ENCODE data around the gene SNX15.

Gene SNX15

GRCh38 chr11:65040847-65041622 is 13.8 kb downstream of the SNX15 start, which contains the start of gene SAC3D1:
TSS of gene SAC3D1 (plus strand) at chr11:65041210. CDS start at chr11:65041293, 83 bp downstream.
- peaks cover 42% of the 10 kb centered on the region for H3K79me2 ChIP-seq (ENCODE audit: insufficient read depth, low read length)
- peaks cover 27% of the 10 kb centered on the region for H4K20me1 ChIP-seq (ENCODE audit: insufficient read depth, low read length)
- TF ChIP-seq EZH2 (IDR thresholded peaks at IDR 0.05; ENCODE audit: borderline replicate concordance, low read depth, low read length, severe bottlenecking), result no peak
- TF ChIP-seq CTCF (IDR thresholded peaks at IDR 0.05; ENCODE audit: borderline replicate concordance, extremely low read depth, low read length, poor library complexity, severe bottlenecking), result no peak
- H3K9ac ChIP-seq (ENCODE audit: low read depth, low read length), result peak within 1 kb of the TSS; percentile 91
- H2AFZ ChIP-seq (ENCODE audit: low read depth, low read length), result peak within 1 kb of the TSS; percentile 81
- peaks cover 50% of the 10 kb centered on the region for H3K36me3 ChIP-seq (ENCODE audit: insufficient read depth, low read length)
- no peaks in the 10 kb centered on the region for H3K27me3 ChIP-seq (ENCODE audit: insufficient read depth, low read length, poor library complexity)
- peak within 1 kb of the TSS; percentile 74 to 95 for H3K4me3 ChIP-seq (ENCODE audit: low read depth in 1 of 2, low read length in 2 of 2)
- H3K9me3 ChIP-seq (ENCODE audit: insufficient read depth, low read length, severe bottlenecking), result no peaks in the 10 kb centered on the region
- peak; percentile 89 for ATAC-seq (ENCODE audit: insufficient read depth, low read depth)
- peak within 1 kb of the TSS; percentile 93 for H3K4me2 ChIP-seq (ENCODE audit: insufficient read depth, low read length)
- DNase-seq, result peak; percentile 96
- peak within 1 kb of the TSS; percentile 89 for H3K27ac ChIP-seq (ENCODE audit: low read length)
- peaks cover 44% of the 10 kb centered on the region for H3K4me1 ChIP-seq (ENCODE audit: insufficient read depth, low read length)

- Histone ChIP-seq H3K4me3 (ENCODE audit: low read depth in 1 of 2, low read length in 2 of 2) (peak overlapping the region in 1 of 2 experiments; percentile 95; a peak in 2 of 4 replicates), H3K9ac (ENCODE audit: low read depth, low read length) (peak overlapping the region; percentile 91), H2AFZ (ENCODE audit: low read depth, low read length) (no peak overlapping the region), H3K27ac (ENCODE audit: low read length) (no peak overlapping the region), H3K27me3 (ENCODE audit: insufficient read depth, low read length, poor library complexity) (no peaks in the 10 kb centered on the region), H3K4me2 (ENCODE audit: insufficient read depth, low read length) (peak overlapping the region; percentile 93), H3K79me2 (ENCODE audit: insufficient read depth, low read length) (peaks cover 42% of the 10 kb centered on the region), H3K9me3 (ENCODE audit: insufficient read depth, low read length, severe bottlenecking) (no peaks in the 10 kb centered on the region), H3K4me1 (ENCODE audit: insufficient read depth, low read length) (peaks cover 44% of the 10 kb centered on the region), H4K20me1 (ENCODE audit: insufficient read depth, low read length) (peaks cover 30% of the 10 kb centered on the region), H3K36me3 (ENCODE audit: insufficient read depth, low read length) (peaks cover 45% of the 10 kb centered on the region)
- DNase-seq (no peak), ATAC-seq (ENCODE audit: insufficient read depth, low read depth) (no peak)
- TF ChIP-seq EZH2 (IDR thresholded peaks at IDR 0.05; ENCODE audit: borderline replicate concordance, low read depth, low read length, severe bottlenecking) (no peak), CTCF (IDR thresholded peaks at IDR 0.05; ENCODE audit: borderline replicate concordance, extremely low read depth, low read length, poor library complexity, severe bottlenecking) (no peak)
Observed at GRCh38 chr11:65042891-65043290, 15.7 kb downstream of the SNX15 start.

- TF ChIP-seq CTCF (IDR thresholded peaks at IDR 0.05; ENCODE audit: borderline replicate concordance, extremely low read depth, low read length, poor library complexity, severe bottlenecking), result no peak
- no peak for TF ChIP-seq EZH2 (IDR thresholded peaks at IDR 0.05; ENCODE audit: borderline replicate concordance, low read depth, low read length, severe bottlenecking)
- no peak overlapping the region for H3K27ac ChIP-seq (ENCODE audit: low read length)
- no peak overlapping the region for H2AFZ ChIP-seq (ENCODE audit: low read depth, low read length)
- ATAC-seq (ENCODE audit: insufficient read depth, low read depth) (no peak), DNase-seq (no peak)
- H3K27me3 ChIP-seq (ENCODE audit: insufficient read depth, low read length, poor library complexity), result no peaks in the 10 kb centered on the region
- H3K9me3 ChIP-seq (ENCODE audit: insufficient read depth, low read length, severe bottlenecking), result no peaks in the 10 kb centered on the region
- 0 out of 2 replicates have a peak overlapping the region, but pooled peaks have one; percentile 9 for H3K9ac ChIP-seq (ENCODE audit: low read depth, low read length)
- peaks cover 30% of the 10 kb centered on the region for H4K20me1 ChIP-seq (ENCODE audit: insufficient read depth, low read length)
- peaks cover 44% of the 10 kb centered on the region for H3K4me1 ChIP-seq (ENCODE audit: insufficient read depth, low read length)
- peaks cover 42% of the 10 kb centered on the region for H3K79me2 ChIP-seq (ENCODE audit: insufficient read depth, low read length)
- peak overlapping the region; percentile 93; the same call in 1 of the 2 replicates for H3K4me2 ChIP-seq (ENCODE audit: insufficient read depth, low read length)
- peaks cover 37% of the 10 kb centered on the region for H3K36me3 ChIP-seq (ENCODE audit: insufficient read depth, low read length)
- H3K4me3 ChIP-seq (ENCODE audit: low read depth in 1 of 2, low read length in 2 of 2), result no peak overlapping the region
Observed at GRCh38 chr11:65043881-65044501, 16.8 kb downstream of the SNX15 start.
